Type B pancreatic cell (in vitro differentiated cells): Measurements from ENCODE around the gene TYW5. TPM values are rescaled to one million over a fixed set of nuclear protein-coding genes. Genes with fewer than 3 reads are reported as not detected.

Experiments
- DNase-seq: peaks from one replicate; pipeline ENCODE4 v3.0.0; 2021; ENCODE audit warnings: mixed read lengths; ENCODE audit not compliant: unreplicated experiment; ENCODE audit errors: extremely low spot score
- H3K27ac Mint-ChIP-seq: 2 replicates; pipeline ENCODE4 v1.8.0; 2021; ENCODE audit warnings: mild to moderate bottlenecking, mixed read lengths
- H3K27me3 Mint-ChIP-seq: 2 replicates; pipeline ENCODE4 v1.8.0; 2021; ENCODE audit warnings: mixed read lengths
- H3K36me3 Mint-ChIP-seq: 2 replicates; pipeline ENCODE4 v1.8.0; 2021; ENCODE audit warnings: mixed read lengths
- H3K4me1 Mint-ChIP-seq: one replicate; pipeline ENCODE4 v1.8.0; 2021; ENCODE audit warnings: mixed read lengths; ENCODE audit not compliant: unreplicated experiment
- H3K4me3 Mint-ChIP-seq: 2 replicates; pipeline ENCODE4 v1.8.0; 2021; ENCODE audit warnings: mild to moderate bottlenecking, mixed read lengths
- H3K9me3 Mint-ChIP-seq: 2 replicates; pipeline ENCODE4 v1.8.0; 2021; ENCODE audit warnings: mixed read lengths
- CTCF ChIP-seq: fragments of 200-600 bp; sonication (generic); conservative IDR thresholded peaks from 2 replicates; pipeline ENCODE4 v1.5.0; 2021; ENCODE audit warnings: antibody characterized with exemption, mild to moderate bottlenecking
- long read RNA-seq: library from polyadenylated mRNA; unstranded; transcript quantifications from one replicate; pipeline ENCODE4 v2.0.0, GENCODE V29; 2020
- total RNA-seq: library from RNA; stranded (reverse); gene quantifications from 2 replicates; pipeline ENCODE4 v1.2.1, GENCODE V29; 2021; ENCODE audit warnings: low replicate concordance

Gene TYW5
- 7.0 and 11.0 TPM in 2 replicates for total RNA-seq
- long read RNA-seq, full-length matches to known transcripts = 13 of 18 reads
- long read RNA-seq, partial matches to known transcripts = 3 of 18 reads
- long read RNA-seq, other reads (novel, unspliced or antisense) = 2 of 18 reads

GRCh38 chr2:199955339-199956061 lies at the start of gene TYW5, which contains the start of gene MAIP1:
Gene TYW5, minus strand, starts transcription at chr2:199955491. Its CDS starts 21 bp downstream, at chr2:199955470.
Gene MAIP1, plus strand, starts transcription at chr2:199955582. Its CDS starts 217 bp downstream, at chr2:199955799.
- Mint-ChIP-seq H3K27me3 (no peaks in the 10 kb centered on the region), H3K4me1 (peaks cover 16% of the 10 kb centered on the region), H3K36me3 (peaks cover 3% of the 10 kb centered on the region), H3K27ac (peak within 1 kb of the TSS; percentile 95), H3K4me3 (peak within 1 kb of the TSS; percentile 99), H3K9me3 (no peaks in the 10 kb centered on the region)
- peak; percentile 87 for DNase-seq
- TF ChIP-seq CTCF = peak; percentile 27

- Mint-ChIP-seq H3K27ac (no peak overlapping the region), H3K36me3 (no peaks in the 10 kb centered on the region), H3K27me3 (peaks cover 3% of the 10 kb centered on the region), H3K4me1 (peaks cover 7% of the 10 kb centered on the region), H3K9me3 (peaks cover 12% of the 10 kb centered on the region), H3K4me3 (no peak overlapping the region)
- no peak for TF ChIP-seq CTCF
- no peak for DNase-seq
These were observed 48.2 kb upstream of the TYW5 start for GRCh38 chr2:200003444-200003843.

- H3K27ac Mint-ChIP-seq = no peak overlapping the region
- peaks cover 6% of the 10 kb centered on the region for H3K9me3 Mint-ChIP-seq
- H3K36me3 Mint-ChIP-seq = no peaks in the 10 kb centered on the region
- peaks cover 3% of the 10 kb centered on the region for H3K27me3 Mint-ChIP-seq
- H3K4me1 Mint-ChIP-seq = peaks cover 7% of the 10 kb centered on the region
- DNase-seq = no peak
- TF ChIP-seq CTCF = no peak
- no peak overlapping the region for H3K4me3 Mint-ChIP-seq
These were observed 45.3 kb upstream of the TYW5 start for GRCh38 chr2:200000444-200001163.

GRCh38 chr2:199999166-199999565 lies 43.9 kb upstream of the TYW5 start:
- H3K36me3 Mint-ChIP-seq = no peaks in the 10 kb centered on the region
- H3K27ac Mint-ChIP-seq = no peak overlapping the region
- peaks cover 7% of the 10 kb centered on the region for H3K4me1 Mint-ChIP-seq
- no peak for TF ChIP-seq CTCF
- H3K4me3 Mint-ChIP-seq = no peak overlapping the region
- no peaks in the 10 kb centered on the region for H3K9me3 Mint-ChIP-seq
- H3K27me3 Mint-ChIP-seq = no peaks in the 10 kb centered on the region
- DNase-seq = no peak

GRCh38 chr2:199997296-199997695 lies 42.0 kb upstream of the TYW5 start:
- no peak for TF ChIP-seq CTCF
- no peaks in the 10 kb centered on the region for H3K4me1 Mint-ChIP-seq
- H3K4me3 Mint-ChIP-seq = no peak overlapping the region

More at GRCh38 chr2:199997296-199997695, 42.0 kb upstream of the TYW5 start:
- H3K27ac Mint-ChIP-seq = no peak overlapping the region
- H3K36me3 Mint-ChIP-seq = no peaks in the 10 kb centered on the region
- H3K27me3 Mint-ChIP-seq = no peaks in the 10 kb centered on the region
- DNase-seq = no peak
- H3K9me3 Mint-ChIP-seq = no peaks in the 10 kb centered on the region
